Spleen (tissue), 7 donors: Measurements from ENCODE around the gene NOTUM.

ENCODE experiments used
- CTCF ChIP-seq, 11 experiments: fragments of 200-600 bp in 7 of 11; fragments of 450-650 bp in 4 of 11; sonication (generic) in 4 of 11; IDR thresholded peaks in 8 of 11; conservative IDR thresholded peaks in 3 of 11; 1 replicate in 7 of 11; 2 replicates in 4 of 11; pipeline versions ENCODE4 v1.4.0 to v1.8.0; 2016 to 2021; ENCODE audit warnings: antibody characterized with exemption in 11 of 11, inconsistent platforms in 4 of 11, mild to moderate bottlenecking in 1 of 11
- POLR2AphosphoS5 ChIP-seq, 3 donors: sonication (generic); formaldehyde crosslinking; IDR thresholded peaks; one replicate each; pipeline ENCODE4 v1.5.1; 2017; ENCODE audit warnings: antibody characterized with exemption in 3 of 3
- donor health status: DM: no; HTN: no; CAD: no; lungs with moderate emphysema.
- donor health status: DM: no; HTN: no; CAD: no.
- donor health status: DM: no; HTN: no; CAD: no.

- TF ChIP-seq CTCF (IDR thresholded peaks at IDR 0.05 in 8 of 11, conservative IDR thresholded peaks at IDR 0.05 in 3 of 11) (no peak), POLR2AphosphoS5 (IDR thresholded peaks at IDR 0.05) (no peak)
Observed at GRCh38 chr17:81961521-81962498, 823 bp upstream of the NOTUM start.
